MM.1S (cell line): Measurements from ENCODE around the gene CCL18.
"Not testable (repeated sequence)": the region's sequence is repeated elsewhere in the genome, so short reads cannot be mapped to it uniquely, and the experiment has no call there.

Experiments used
- DNase-seq: peaks from one replicate; pipeline ENCODE4 v3.0.0-alpha.2; 2015
- H2AFZ ChIP-seq: fragments of 300-600 bp; sonication (generic); 2 replicates; pipeline ENCODE4 v1.6.0; 2016; ENCODE audit warnings: antibody characterized with exemption, low read length
- H3F3A ChIP-seq: fragments of 300-600 bp; sonication (generic); 2 replicates; pipeline ENCODE4 v1.6.1; 2016; ENCODE audit warnings: mild to moderate bottlenecking, antibody characterized with exemption, low read length, moderate library complexity, mixed read lengths; ENCODE audit not compliant: insufficient read depth
- H3K27ac ChIP-seq: fragments of 300-600 bp; sonication (generic); 2 replicates; pipeline ENCODE4 v1.5.1; 2016; ENCODE audit warnings: mild to moderate bottlenecking, low read length
- H3K27me3 ChIP-seq: fragments of 300-600 bp; sonication (generic); replicated peaks from 2 replicates; pipeline ENCODE4 v1.6.0; 2016; ENCODE audit warnings: low read length; ENCODE audit not compliant: insufficient read depth
- H3K36me3 ChIP-seq: fragments of 300-600 bp; sonication (generic); replicated peaks from 2 replicates; pipeline ENCODE4 v1.6.1; 2016; ENCODE audit warnings: mild to moderate bottlenecking, low read length, mixed read lengths; ENCODE audit not compliant: insufficient read depth
- H3K4me1 ChIP-seq: fragments of 300-600 bp; sonication (generic); 2 replicates; pipeline ENCODE4 v1.6.1; 2016; ENCODE audit warnings: low read length, mixed read lengths
- H3K4me2 ChIP-seq: fragments of 300-600 bp; sonication (generic); 2 replicates; pipeline ENCODE4 v1.6.0; 2016; ENCODE audit warnings: low read depth, low read length
- H3K4me3 ChIP-seq: fragments of 300-600 bp; sonication (generic); 2 replicates; pipeline ENCODE4 v1.5.1; 2016; ENCODE audit warnings: low read length, mixed read lengths
- H3K79me2 ChIP-seq: fragments of 300-600 bp; sonication (generic); 2 replicates; pipeline ENCODE4 v1.6.1; 2016; ENCODE audit warnings: mixed run types, low read length, mixed read lengths
- H3K9ac ChIP-seq: fragments of 300-600 bp; sonication (generic); 2 replicates; pipeline ENCODE4 v1.6.1; 2016; ENCODE audit warnings: low read length, mixed read lengths
- H3K9me2 ChIP-seq: fragments of 300-600 bp; sonication (generic); replicated peaks from 2 replicates; pipeline ENCODE4 v1.6.1; 2016; ENCODE audit warnings: mild to moderate bottlenecking, low read length, mixed read lengths; ENCODE audit not compliant: insufficient read depth
- H3K9me3 ChIP-seq: fragments of 300-600 bp; sonication (generic); replicated peaks from 2 replicates; pipeline ENCODE4 v1.6.1; 2016; ENCODE audit warnings: mild to moderate bottlenecking, low read length, mixed read lengths; ENCODE audit not compliant: insufficient read depth
- H4K20me1 ChIP-seq: fragments of 300-600 bp; sonication (generic); 2 replicates; pipeline ENCODE4 v1.6.1; 2016; ENCODE audit warnings: mild to moderate bottlenecking, low read length, moderate library complexity, mixed read lengths; ENCODE audit not compliant: insufficient read depth
- CTCF ChIP-seq: fragments of 300-600 bp; sonication (generic); IDR thresholded peaks from 2 replicates; pipeline ENCODE4 v1.5.1; 2016; ENCODE audit warnings: antibody characterized with exemption, low read length, mixed read lengths
- EZH2 ChIP-seq: fragments of 300-600 bp; sonication (generic); optimal IDR thresholded peaks from 2 replicates; pipeline ENCODE3; 2017; ENCODE audit warnings: low read depth, mild to moderate bottlenecking, antibody characterized with exemption, low read length, mixed read lengths
- EZH2phosphoT487 ChIP-seq: fragments of 300-600 bp; sonication (generic); IDR thresholded peaks from 2 replicates; pipeline ENCODE4 v1.6.1; 2018; ENCODE audit warnings: antibody characterized with exemption, low read length

CCL18 gene

DNA sequence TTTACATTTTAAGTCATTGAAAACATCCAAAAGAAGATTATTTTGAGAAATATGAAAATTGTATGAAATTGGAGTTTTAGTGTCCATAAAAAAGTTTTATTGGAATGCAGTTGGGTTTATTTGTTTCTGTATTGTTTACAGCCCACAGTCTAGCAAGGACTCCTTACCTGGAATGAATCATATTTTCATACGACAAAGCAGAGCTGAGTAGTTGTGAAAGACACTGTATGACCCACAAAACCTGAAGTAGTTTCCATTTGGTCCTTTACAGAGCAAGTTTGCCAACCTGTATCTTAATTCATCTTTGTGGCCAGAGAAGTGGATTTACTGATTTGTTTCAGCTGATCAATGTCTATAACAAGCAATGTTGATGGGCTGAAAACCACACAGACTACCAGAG is 10.3 kb downstream of the CCL18 start:
- no peaks in the 10 kb centered on the region for H4K20me1 ChIP-seq
- no peaks in the 10 kb centered on the region for H3F3A ChIP-seq
- H3K27ac ChIP-seq, result no peak overlapping the region

DNA sequence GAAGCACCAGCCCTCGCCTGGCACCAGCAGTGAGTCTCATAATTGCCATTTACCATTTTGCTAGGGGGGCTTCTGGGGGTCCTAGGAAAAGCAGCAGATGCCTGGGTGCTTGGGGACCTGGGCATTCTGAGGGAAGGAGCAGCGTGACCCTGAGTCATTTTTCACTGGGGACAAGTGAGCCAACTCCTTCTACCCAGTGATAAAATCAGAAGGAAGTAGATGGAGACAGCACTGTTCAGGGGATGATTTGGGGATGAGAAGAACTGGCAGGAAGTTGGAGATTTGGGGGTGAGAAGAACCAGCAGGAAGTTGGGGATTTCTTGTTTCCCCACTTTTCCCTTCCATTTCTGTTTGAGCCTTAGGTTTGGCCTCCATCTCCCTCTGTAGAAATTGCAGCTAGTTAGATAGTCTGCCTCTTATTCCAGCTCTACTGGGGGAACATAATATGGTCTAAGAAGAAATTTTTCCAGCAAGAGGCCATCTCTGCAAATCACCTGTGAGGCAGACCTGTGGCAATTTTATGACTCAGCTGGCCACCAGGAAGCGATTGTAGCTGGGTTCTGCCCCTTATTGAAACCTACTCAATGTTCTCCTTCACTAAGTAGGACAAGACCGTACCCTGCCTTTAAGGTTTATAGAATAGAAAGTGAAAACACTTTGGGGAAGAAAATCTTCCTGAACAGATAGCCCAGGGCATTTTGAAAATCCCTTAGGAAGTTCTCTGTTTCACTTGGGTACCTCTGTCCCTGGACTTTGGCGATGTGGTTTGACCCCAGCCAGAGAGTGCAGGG is 17.8 kb downstream of the CCL18 start:
- not testable (repeated sequence) for H3K27me3 ChIP-seq, H3K36me3 ChIP-seq, H3K79me2 ChIP-seq, H3K9me2 ChIP-seq, H3K9me3 ChIP-seq, H4K20me1 ChIP-seq
- H2AFZ ChIP-seq, result peak overlapping the region; percentile 61
- H3F3A ChIP-seq, result peaks cover 20% of the 10 kb centered on the region
- peak overlapping the region; percentile 46 for H3K9ac ChIP-seq
- peaks cover 52% of the 10 kb centered on the region for H3K4me1 ChIP-seq
- DNase-seq, result peak; percentile 61
- peak overlapping the region; percentile 18; the same call in 1 of the 2 replicates for H3K4me3 ChIP-seq
- H3K4me2 ChIP-seq, result peak overlapping the region; percentile 54
- peak overlapping the region; percentile 76 for H3K27ac ChIP-seq

More for the DNA sequence above, 10.3 kb downstream of the CCL18 start:
- H3K36me3 ChIP-seq, result no peaks in the 10 kb centered on the region
- no peaks in the 10 kb centered on the region for H3K79me2 ChIP-seq
- H2AFZ ChIP-seq, result no peak overlapping the region
- no peaks in the 10 kb centered on the region for H3K9me2 ChIP-seq
- no peaks in the 10 kb centered on the region for H3K27me3 ChIP-seq
- H3K9ac ChIP-seq, result no peak overlapping the region
- TF ChIP-seq CTCF, result no peak
- no peak for TF ChIP-seq EZH2
- no peak for TF ChIP-seq EZH2phosphoT487
- no peak overlapping the region for H3K4me3 ChIP-seq
- DNase-seq, result no peak
- no peak overlapping the region for H3K4me2 ChIP-seq
- H3K4me1 ChIP-seq, result peaks cover 7% of the 10 kb centered on the region; the same call in 1 of the 2 replicates
- H3K9me3 ChIP-seq, result no peaks in the 10 kb centered on the region

DNA sequence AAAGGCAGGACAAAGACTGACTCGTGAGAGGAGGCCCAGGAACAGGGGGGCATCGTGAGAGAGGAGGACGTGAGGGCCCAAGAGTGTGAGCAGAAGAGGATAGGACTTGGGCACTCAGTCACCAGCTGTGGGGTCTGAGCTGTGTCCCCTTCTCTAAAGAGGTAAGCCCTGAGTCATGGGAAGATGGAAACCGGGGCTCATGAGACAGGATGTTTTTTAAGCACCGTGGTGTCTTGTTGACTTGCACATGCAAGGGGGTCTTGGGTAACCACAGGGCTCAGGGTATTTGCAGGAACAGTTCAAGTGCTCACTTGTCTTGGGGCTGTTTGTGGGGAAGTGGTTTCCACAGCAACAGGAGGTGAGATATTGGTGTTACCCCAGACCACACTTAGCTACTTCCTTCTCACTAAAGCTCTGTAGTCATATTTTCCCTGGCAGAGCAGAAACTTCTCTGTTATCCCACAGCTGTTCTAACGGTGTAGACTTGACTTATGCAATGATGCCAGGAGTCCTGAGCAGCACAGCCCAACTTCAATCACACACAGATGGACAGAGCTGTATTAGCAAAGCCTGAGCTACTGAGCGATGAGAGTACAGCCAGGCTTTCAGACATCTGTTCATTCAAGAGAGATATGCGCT is 18.5 kb downstream of the CCL18 start:
- DNase-seq, result peak; percentile 61
- H3K4me3 ChIP-seq, result peak overlapping the region; percentile 18; the same call in 1 of the 2 replicates
- H3K27me3 ChIP-seq, H3K36me3 ChIP-seq, H3K79me2 ChIP-seq, H3K9me3 ChIP-seq, H3K9me2 ChIP-seq, H4K20me1 ChIP-seq: not testable (repeated sequence)
- H3K27ac ChIP-seq, result peak overlapping the region; percentile 76
- H3K9ac ChIP-seq, result peak overlapping the region; percentile 46
- H3F3A ChIP-seq, result peaks cover 25% of the 10 kb centered on the region
- H3K4me1 ChIP-seq, result peaks cover 57% of the 10 kb centered on the region
- H3K4me2 ChIP-seq, result peak overlapping the region; percentile 54
- peak overlapping the region; percentile 61 for H2AFZ ChIP-seq

GRCh38 chr17:36083691-36084090 is 19.6 kb downstream of the CCL18 start:
- not testable (repeated sequence) for H3K4me3 ChIP-seq, H3K4me2 ChIP-seq, H4K20me1 ChIP-seq, H2AFZ ChIP-seq, DNase-seq, H3K9me2 ChIP-seq, H3K27me3 ChIP-seq, H3K9ac ChIP-seq, H3K79me2 ChIP-seq, H3K36me3 ChIP-seq, H3K9me3 ChIP-seq
- H3K27ac ChIP-seq, result peak overlapping the region; percentile 76; the same call in 1 of the 2 replicates
- H3K4me1 ChIP-seq, result peaks cover 57% of the 10 kb centered on the region
- peaks cover 34% of the 10 kb centered on the region for H3F3A ChIP-seq
